Ishikawa (cell line): ENCODE data around the gene STX10.

ENCODE experiments used
- EP300 ChIP-seq: IDR thresholded peaks from 2 replicates; pipeline ENCODE4 v1.6.1; 2012; ENCODE audit warnings: borderline replicate concordance
- TCF12 ChIP-seq: IDR thresholded peaks from 2 replicates; pipeline ENCODE4 v1.6.1; 2012; ENCODE audit warnings: low read depth

- TF ChIP-seq TCF12 (no peak), EP300 (no peak)
Observed at GRCh38 chr19:13134626-13135025, 15.5 kb downstream of the STX10 start.
